GM12878 (cell line): ENCODE measurements around the gene THRAP3. TPM values are rescaled to one million over a fixed set of nuclear protein-coding genes. Genes with fewer than 3 reads are reported as not detected.

Experiments used
- ATAC-seq: fragments of 200-7000 bp; cut with Tn5 transposase; 3 replicates; pipeline ENCODE4 v1.9.1; 2020; ENCODE audit warnings: mild to moderate bottlenecking, moderate library complexity
- BruUV-seq: library from RNA; stranded (reverse); fragments of 400-500 nt; replicated peaks from 2 replicates; lab custom pipeline; 2021; lab: Mats Ljungman, UMichigan
- CTCF ChIA-PET: fragments of 300-600 bp; sonication (Branson Sonifier 250); formaldehyde crosslinking; extraction: SDS; loops from one replicate; lab custom pipeline; 2021; ENCODE audit warnings: inconsistent platforms; lab: Yijun Ruan, JAX
- POLR2A ChIA-PET: fragments of 350-600 bp; formaldehyde crosslinking; extraction: SDS; loops from one replicate; lab custom pipeline; 2021; ENCODE audit warnings: inconsistent platforms; lab: Charles Lee
- RAD21 ChIA-PET: fragments of 300-600 bp; sonication (Branson Sonifier 250); formaldehyde crosslinking; loops from one replicate; lab custom pipeline; 2023; ENCODE audit warnings: antibody characterized with exemption; ENCODE audit not compliant: unreplicated experiment; lab: Charles Lee
- SMC1A ChIA-PET: fragments of 300-600 bp; sonication (Branson Sonifier 250); formaldehyde crosslinking; loops from one replicate; lab custom pipeline; 2023; ENCODE audit not compliant: unreplicated experiment, uncharacterized antibody; lab: Charles Lee
- DNase-seq: peaks from one replicate; pipeline ENCODE4 v3.0.0-alpha.2; 2011; ENCODE audit warnings: low read depth, low spot score
- FAIRE-seq: peaks from 3 replicates; lab custom pipeline; 2011; peaks lifted over from hg19 to GRCh38; lab: Jason Lieb, UNC
- H2AFZ ChIP-seq: 2 replicates; pipeline ENCODE4 v1.6.0; 2011; ENCODE audit warnings: low read depth, low read length, control low read depth; ENCODE audit not compliant: control insufficient read depth
- H3K27ac ChIP-seq: 2 replicates; pipeline ENCODE4 v1.5.1; 2011; ENCODE audit warnings: control low read depth; ENCODE audit not compliant: control insufficient read depth, insufficient read depth
- H3K27me3 ChIP-seq, 2 experiments: replicated peaks in 1 of 2; 2 replicates each; pipeline versions ENCODE4 v1.6.0 to v1.6.1; 2011; ENCODE audit warnings: low read length in 1 of 2; ENCODE audit not compliant: control insufficient read depth in 2 of 2, insufficient read depth in 2 of 2
- H3K36me3 ChIP-seq, 2 experiments: 2 replicates each; pipeline ENCODE4 v1.5.1; 2011; ENCODE audit warnings: low read length in 1 of 2; ENCODE audit not compliant: control insufficient read depth in 2 of 2, insufficient read depth in 2 of 2
- H3K4me1 ChIP-seq: 2 replicates; pipeline ENCODE4 v1.6.1; 2011; ENCODE audit warnings: mild to moderate bottlenecking, low read length, moderate library complexity, mixed read lengths; ENCODE audit not compliant: control insufficient read depth, insufficient read depth
- H3K4me2 ChIP-seq: 2 replicates; pipeline ENCODE4 v1.6.0; 2011; ENCODE audit warnings: control low read depth; ENCODE audit not compliant: control insufficient read depth, insufficient read depth
- H3K4me3 ChIP-seq: fragments of 200-600 bp; sonication (generic); 2 replicates; pipeline ENCODE4 v1.5.1; 2016
- H3K79me2 ChIP-seq: 2 replicates; pipeline ENCODE4 v1.6.0; 2011; ENCODE audit warnings: low read length; ENCODE audit not compliant: control insufficient read depth, insufficient read depth
- H3K9ac ChIP-seq: 2 replicates; pipeline ENCODE4 v1.8.0; 2011; ENCODE audit warnings: low read length, control low read depth, mixed read lengths; ENCODE audit not compliant: control insufficient read depth, insufficient read depth
- H3K9me3 ChIP-seq: replicated peaks from 3 replicates; pipeline ENCODE4 v1.5.1; 2011; ENCODE audit warnings: mild to moderate bottlenecking, low read length; ENCODE audit not compliant: control insufficient read depth, insufficient read depth
- H4K20me1 ChIP-seq: 2 replicates; pipeline ENCODE4 v1.6.0; 2011; ENCODE audit not compliant: control insufficient read depth, insufficient read depth
- CHD4 ChIP-seq: fragments of 200-600 bp; sonication (generic); IDR thresholded peaks from 2 replicates; pipeline ENCODE4 v1.6.1; 2016; ENCODE audit warnings: mild to moderate bottlenecking
- ESRRA ChIP-seq: IDR thresholded peaks from 2 replicates; pipeline ENCODE4 v1.6.1; 2012; ENCODE audit warnings: mild to moderate bottlenecking, low read length, improper control_type of control experiment
- JUND ChIP-seq: IDR thresholded peaks from 2 replicates; pipeline ENCODE4 v1.6.1; 2012; ENCODE audit warnings: low read depth, mild to moderate bottlenecking, low read length, improper control_type of control experiment, moderate library complexity
- KLF5 ChIP-seq: fragments of 450-650 bp; IDR thresholded peaks from 2 replicates; pipeline ENCODE4 v1.6.1; 2014; ENCODE audit warnings: mild to moderate bottlenecking; ENCODE audit not compliant: partially characterized antibody
- MEF2B ChIP-seq: fragments of 450-650 bp; IDR thresholded peaks from 2 replicates; pipeline ENCODE4 v1.6.1; 2018; ENCODE audit warnings: mild to moderate bottlenecking, moderate library complexity; ENCODE audit not compliant: partially characterized antibody, poor library complexity, severe bottlenecking
- NFXL1 ChIP-seq: fragments of 450-650 bp; IDR thresholded peaks from 2 replicates; pipeline ENCODE4 v1.6.1; 2017; ENCODE audit warnings: antibody characterized with exemption, mild to moderate bottlenecking, borderline replicate concordance
- NR2F1 ChIP-seq: fragments of 450-650 bp; conservative IDR thresholded peaks from 2 replicates; pipeline ENCODE4 v1.6.1; 2017; ENCODE audit warnings: mild to moderate bottlenecking
- PAX8 ChIP-seq: fragments of 450-650 bp; IDR thresholded peaks from 2 replicates; pipeline ENCODE4 v1.6.1; 2017; ENCODE audit warnings: mild to moderate bottlenecking, moderate library complexity
- RAD21 ChIP-seq: IDR thresholded peaks from 2 replicates; pipeline ENCODE4 v1.6.1; 2011; ENCODE audit warnings: mild to moderate bottlenecking, low read depth, low read length, moderate library complexity; ENCODE audit not compliant: insufficient read depth
- RAD51 ChIP-seq: fragments of 450-650 bp; IDR thresholded peaks from 2 replicates; pipeline ENCODE4 v1.6.1; 2016; ENCODE audit warnings: moderate library complexity, mild to moderate bottlenecking, inconsistent platforms
- RBBP5 ChIP-seq: fragments of 200-600 bp; sonication (generic); conservative IDR thresholded peaks from 2 replicates; pipeline ENCODE4 v1.6.1; 2016
- SREBF2 ChIP-seq: IDR thresholded peaks from 2 replicates; pipeline ENCODE4 v1.6.1; 2012; ENCODE audit warnings: mild to moderate bottlenecking, low read length
- YBX1 ChIP-seq: fragments of 450-650 bp; IDR thresholded peaks from 2 replicates; pipeline ENCODE4 v1.6.1; 2016; ENCODE audit warnings: antibody characterized with exemption
- WGBS: methylation state at CpG from one replicate; pipeline ENCODE4 v1.1.6; 2016; ENCODE audit warnings: low lambda C conversion rate; ENCODE audit not compliant: insufficient replicate concordance, insufficient coverage; ENCODE audit errors: missing lambda C conversion rate; 5-methylcytosine and 5-hydroxymethylcytosine counted together
- in situ Hi-C: fragments of 300-500 bp; cut with MboI; formaldehyde crosslinking; loops from 9 replicates; pipeline ENCODE4 v1.14.3; 2018; ENCODE audit warnings: mixed read lengths
- intact Hi-C: fragments of 100-400 bp; cut with micrococcal nuclease; formaldehyde crosslinking; loops from one replicate; pipeline ENCODE4 v1.14.2; 2022; ENCODE audit not compliant: unreplicated experiment
- polyA plus RNA-seq, 11 experiments: library from polyadenylated mRNA; depleted of rRNA in 4 of 11; unstranded in 6 of 11; stranded (reverse) in 5 of 11; fragments of >200 nt; fragmentation: Nextera tagmentation in 4 of 11; fragmentation: Illumina TruSeq in 1 of 11; extraction: Ambion mirVana in 4 of 11; extraction: Trizol in 1 of 11; gene quantifications; 1 replicate in 1 of 11; 2 replicates in 10 of 11; pipeline versions ENCODE4 v1.2.1 to v1.2.3, GENCODE V29; 2011 to 2016; ENCODE audit warnings: inconsistent platforms in 2 of 11, missing spikeins in 2 of 11, low read depth in 1 of 11
- total RNA-seq, 4 experiments: library from RNA; depleted of rRNA in 3 of 4; stranded (reverse); fragments of >200 nt in 3 of 4; fragmentation: Illumina TruSeq in 1 of 4; extraction: Trizol in 1 of 4; gene quantifications; 2 replicates each; pipeline versions ENCODE4 v1.2.1 to v1.2.3, GENCODE V29; 2013 to 2021
- TF ChIP-seq, protein P1 (sequence below): IDR thresholded peaks from 2 replicates; pipeline ENCODE4 v1.6.1; 2011; ENCODE audit warnings: low read depth, mild to moderate bottlenecking, low read length, moderate library complexity, borderline replicate concordance; ENCODE audit errors: extremely low read depth

Gene THRAP3
- total and polyA plus RNA-seq, 10 of the 15 experiments (the other 5 are each of a cell fraction or from before 2014, with no cell fraction given): 76.3 to 173 (median 136) TPM

DNA sequence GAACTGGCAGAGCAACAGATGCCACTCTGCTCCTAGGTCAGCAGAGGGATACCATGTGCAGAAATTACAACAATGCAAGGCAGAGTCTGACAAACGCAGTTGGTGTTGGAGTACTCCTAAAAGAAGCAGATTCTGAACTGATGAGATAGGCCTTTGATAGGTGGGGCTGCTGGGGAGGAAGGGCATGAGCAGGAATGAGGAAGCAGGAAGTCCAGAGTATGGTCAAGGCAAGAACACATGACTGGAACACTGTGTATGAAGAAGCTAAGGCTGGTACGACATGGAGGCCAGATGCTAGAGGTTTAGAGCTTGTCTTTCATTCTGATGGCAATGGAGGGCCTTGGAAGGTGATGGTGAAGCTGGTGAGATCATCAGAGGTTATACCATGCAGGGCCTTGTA lies 11.5 kb upstream of the THRAP3 start:
- ATAC-seq (no peak), FAIRE-seq (no peak), DNase-seq (no peak)
- H3K4me1 ChIP-seq: peaks cover 3% of the 10 kb centered on the region; the same call in 1 of the 2 replicates
- no peak overlapping the region for H3K9ac ChIP-seq
- H3K36me3 ChIP-seq: no peaks in the 10 kb centered on the region
- no TSS peak for BruUV-seq
- CTCF ChIA-PET: no interaction called here
- no peak overlapping the region for H3K4me2 ChIP-seq
- no peak overlapping the region for H3K27ac ChIP-seq
- no peak overlapping the region for H3K4me3 ChIP-seq
- SMC1A ChIA-PET: interaction anchor here (1.1 kb wide), 1 partner anchor 25 kb away, joined by 4 read pairs; no protein-coding TSS in a partner anchor
- H4K20me1 ChIP-seq: no peaks in the 10 kb centered on the region
- no peaks in the 10 kb centered on the region for H3K27me3 ChIP-seq
- peak overlapping the region; percentile 65 for H2AFZ ChIP-seq
- 69% methylated on average over 2 of the region's 2 CpGs for WGBS
- RAD21 ChIA-PET: interaction anchor here (0.6 kb wide), 1 partner anchor 94 kb away, joined by 3 read pairs; no protein-coding TSS in a partner anchor
- no peaks in the 10 kb centered on the region for H3K9me3 ChIP-seq
- in situ Hi-C loops: no loop called here
- H3K79me2 ChIP-seq: no peaks in the 10 kb centered on the region
- TF ChIP-seq NFXL1: no peak
- no peak for TF ChIP-seq RBBP5
- TF ChIP-seq YBX1: no peak
- no peak for TF ChIP-seq MEF2B
- no peak for TF ChIP-seq CHD4
- no peak for TF ChIP-seq ESRRA
- TF ChIP-seq PAX8: no peak
- no peak for TF ChIP-seq KLF5
- TF ChIP-seq, protein P1, sequence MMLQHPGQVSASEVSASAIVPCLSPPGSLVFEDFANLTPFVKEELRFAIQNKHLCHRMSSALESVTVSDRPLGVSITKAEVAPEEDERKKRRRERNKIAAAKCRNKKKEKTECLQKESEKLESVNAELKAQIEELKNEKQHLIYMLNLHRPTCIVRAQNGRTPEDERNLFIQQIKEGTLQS: no peak
- no peak for TF ChIP-seq JUND
- TF ChIP-seq NR2F1: no peak
- no peak for TF ChIP-seq SREBF2
- no peak for TF ChIP-seq RAD51
- no peak for TF ChIP-seq RAD21
- POLR2A ChIA-PET: no interaction called here
- intact Hi-C loops: no loop called here
